H9 (cell line): ENCODE measurements around the gene GPR141. TPM values are rescaled to one million over a fixed set of nuclear protein-coding genes. Genes with fewer than 3 reads are reported as not detected.

ENCODE experiments used
- DNase-seq: peaks from one replicate; pipeline ENCODE4 v3.0.0-alpha.2; 2017
- H2AFZ ChIP-seq: one replicate; pipeline ENCODE4 v1.6.1; 2013; ENCODE audit warnings: mild to moderate bottlenecking, low read length, control low read depth, moderate library complexity
- H2AK5ac ChIP-seq: 2 replicates; pipeline ENCODE4 v1.6.1; 2013; ENCODE audit warnings: low read length, control low read depth, mixed read lengths; ENCODE audit not compliant: insufficient read length
- H2BK120ac ChIP-seq: one replicate; pipeline ENCODE4 v1.6.1; 2013; ENCODE audit warnings: low read depth, mild to moderate bottlenecking, low read length, control low read depth, inconsistent platforms; ENCODE audit not compliant: poor library complexity, severe bottlenecking
- H2BK12ac ChIP-seq: 2 replicates; pipeline ENCODE4 v1.6.1; 2013; ENCODE audit warnings: low read length, control low read depth, mixed read lengths, low read depth; ENCODE audit not compliant: insufficient read length
- H2BK15ac ChIP-seq: 2 replicates; pipeline ENCODE4 v1.6.1; 2013; ENCODE audit warnings: low read depth, low read length, control low read depth
- H2BK20ac ChIP-seq: one replicate; pipeline ENCODE4 v1.6.1; 2013; ENCODE audit warnings: low read depth, mild to moderate bottlenecking, low read length, control low read depth, inconsistent platforms; ENCODE audit not compliant: poor library complexity, severe bottlenecking
- H2BK5ac ChIP-seq: 2 replicates; pipeline ENCODE4 v1.6.1; 2013; ENCODE audit warnings: low read length, control low read depth, mixed read lengths; ENCODE audit not compliant: insufficient read length
- H3K14ac ChIP-seq: 2 replicates; pipeline ENCODE4 v1.6.1; 2013; ENCODE audit warnings: low read length, control low read depth; ENCODE audit not compliant: insufficient read depth
- H3K18ac ChIP-seq: 2 replicates; pipeline ENCODE4 v1.6.1; 2013; ENCODE audit warnings: low read depth, mild to moderate bottlenecking, mixed read lengths, low read length, control low read depth; ENCODE audit not compliant: insufficient read length
- H3K23ac ChIP-seq: 2 replicates; pipeline ENCODE4 v1.6.1; 2013; ENCODE audit warnings: low read length, control low read depth, mixed read lengths, low read depth; ENCODE audit not compliant: insufficient read length
- H3K23me2 ChIP-seq: 2 replicates; pipeline ENCODE4 v1.6.1; 2013; ENCODE audit warnings: low read depth, mild to moderate bottlenecking, mixed read lengths, low read length, control low read depth; ENCODE audit not compliant: insufficient read length, poor library complexity, severe bottlenecking
- H3K27ac ChIP-seq: 2 replicates; pipeline ENCODE4 v1.5.1; 2013; ENCODE audit warnings: low read length, control low read depth, mixed read lengths, low read depth; ENCODE audit not compliant: insufficient read length
- H3K27me3 ChIP-seq: 2 replicates; pipeline ENCODE4 v1.6.1; 2013; ENCODE audit warnings: low read length, control low read depth, inconsistent platforms; ENCODE audit not compliant: insufficient read depth
- H3K4ac ChIP-seq: 2 replicates; pipeline ENCODE4 v1.6.1; 2013; ENCODE audit warnings: low read depth, mild to moderate bottlenecking, control low read depth, inconsistent platforms, low read length, moderate library complexity
- H3K4me1 ChIP-seq: 2 replicates; pipeline ENCODE4 v1.6.1; 2013; ENCODE audit warnings: low read length, control low read depth, inconsistent platforms; ENCODE audit not compliant: insufficient read depth
- H3K4me2 ChIP-seq: 2 replicates; pipeline ENCODE4 v1.6.1; 2013; ENCODE audit warnings: low read length, control low read depth, mixed read lengths; ENCODE audit not compliant: insufficient read length, insufficient read depth
- H3K56ac ChIP-seq: 2 replicates; pipeline ENCODE4 v1.6.1; 2013; ENCODE audit warnings: low read depth, mild to moderate bottlenecking, mixed read lengths, low read length, control low read depth; ENCODE audit not compliant: insufficient read length
- H3K79me1 ChIP-seq: 2 replicates; pipeline ENCODE4 v1.6.1; 2013; ENCODE audit warnings: low read depth, mild to moderate bottlenecking, moderate library complexity, low read length, control low read depth, inconsistent platforms; ENCODE audit not compliant: insufficient read depth, poor library complexity, severe bottlenecking
- H3K79me2 ChIP-seq: 2 replicates; pipeline ENCODE4 v1.6.1; 2013; ENCODE audit warnings: low read length, control low read depth, inconsistent platforms; ENCODE audit not compliant: insufficient read depth
- H3K9ac ChIP-seq: 2 replicates; pipeline ENCODE4 v1.6.1; 2013; ENCODE audit warnings: low read length, control low read depth, mixed read lengths; ENCODE audit not compliant: insufficient read length; ENCODE audit errors: extremely low read depth
- H3K9me3 ChIP-seq: one replicate; pipeline ENCODE4 v1.6.1; 2013; ENCODE audit warnings: low read depth, low read length, inconsistent platforms; ENCODE audit not compliant: control insufficient read depth
- H3T11ph ChIP-seq: one replicate; pipeline ENCODE4 v1.6.1; 2013; ENCODE audit warnings: mild to moderate bottlenecking, low read length, control low read depth, inconsistent platforms
- H4K20me1 ChIP-seq: one replicate; pipeline ENCODE4 v1.6.1; 2013; ENCODE audit not compliant: control insufficient read depth, insufficient read length, insufficient read depth
- H4K5ac ChIP-seq: 2 replicates; pipeline ENCODE4 v1.6.1; 2013; ENCODE audit warnings: low read depth, mild to moderate bottlenecking, mixed read lengths, low read length, control low read depth; ENCODE audit not compliant: insufficient read length
- H4K8ac ChIP-seq: replicated peaks from 2 replicates; pipeline ENCODE4 v1.6.1; 2013; ENCODE audit warnings: low read length, control low read depth, mixed read lengths, low read depth; ENCODE audit not compliant: insufficient read length
- H4K91ac ChIP-seq: 2 replicates; pipeline ENCODE4 v1.6.1; 2013; ENCODE audit warnings: low read depth, mild to moderate bottlenecking, moderate library complexity, mixed read lengths, low read length, control low read depth; ENCODE audit not compliant: insufficient read length
- H3K27ac Mint-ChIP-seq, 3 experiments: 2 replicates in 2 of 3; 3 replicates in 1 of 3; pipeline ENCODE4 v1.8.0; 2020 to 2021; ENCODE audit warnings: mixed read lengths in 3 of 3, mild to moderate bottlenecking in 1 of 3, moderate library complexity in 1 of 3
- H3K27me3 Mint-ChIP-seq: 2 replicates; pipeline ENCODE4 v1.8.0; 2021; ENCODE audit warnings: low read depth, mild to moderate bottlenecking, moderate library complexity, mixed read lengths
- H3K36me3 Mint-ChIP-seq, 3 experiments: 2 replicates in 2 of 3; 3 replicates in 1 of 3; pipeline ENCODE4 v1.8.0; 2020 to 2021; ENCODE audit warnings: low read depth in 3 of 3, mixed read lengths in 3 of 3; ENCODE audit not compliant: insufficient read depth in 1 of 3
- H3K4me1 Mint-ChIP-seq, 2 experiments: 2 replicates each; pipeline ENCODE4 v1.8.0; 2020; ENCODE audit warnings: mixed read lengths in 2 of 2
- H3K4me3 Mint-ChIP-seq, 2 experiments: 2 replicates in 1 of 2; 3 replicates in 1 of 2; pipeline ENCODE4 v1.8.0; 2020 to 2021; ENCODE audit warnings: mild to moderate bottlenecking in 2 of 2, mixed read lengths in 2 of 2, moderate library complexity in 1 of 2
- H3K9me3 Mint-ChIP-seq, 2 experiments: 2 replicates in 1 of 2; 3 replicates in 1 of 2; pipeline ENCODE4 v1.8.0; 2020; ENCODE audit warnings: mild to moderate bottlenecking in 2 of 2, mixed read lengths in 2 of 2, moderate library complexity in 1 of 2
- WGBS: extraction: QIAGEN DNeasy Blood & Tissue Kit; methylation state at CpG from one replicate; pipeline ENCODE4 v1.1.7; 2013; ENCODE audit warnings: missing lambda C conversion rate, low lambda C conversion rate, mixed read lengths; ENCODE audit not compliant: insufficient read length; ENCODE audit errors: extremely low coverage; 5-methylcytosine and 5-hydroxymethylcytosine counted together
- total RNA-seq: library from RNA; stranded (reverse); gene quantifications from 2 replicates; pipeline ENCODE4 v1.2.1, GENCODE V29; 2021
- TF ChIP-seq, protein P1 (sequence below): fragments of 200-600 bp; sonication (generic); conservative IDR thresholded peaks from 3 replicates; pipeline ENCODE4 v1.8.0; 2021; ENCODE audit warnings: antibody characterized with exemption, mild to moderate bottlenecking

Gene GPR141
- total RNA-seq, 1 experiment from 2014 or later = 0.50 TPM

- H3K4me2 ChIP-seq = no peak overlapping the region
- Mint-ChIP-seq H3K27ac (no peak overlapping the region), H3K36me3 (no peaks in the 10 kb centered on the region; a peak in 2 of 7 replicates), H3K9me3 (no peaks in the 10 kb centered on the region; a peak in 1 of 5 replicates), H3K4me1 (peaks cover 5 to 11% of the 10 kb centered on the region in 2 experiments; a peak in 3 of 4 replicates), H3K4me3 (no peak overlapping the region), H3K27me3 (peaks cover 2% of the 10 kb centered on the region; the same call in 1 of the 2 replicates)
- H3K14ac ChIP-seq = no peak overlapping the region
- H4K91ac ChIP-seq = no peak overlapping the region
- no peaks in the 10 kb centered on the region for H3K9me3 ChIP-seq
- H2BK5ac ChIP-seq = no peak overlapping the region
- H3K4ac ChIP-seq = no peak overlapping the region
- no peak overlapping the region for H2BK12ac ChIP-seq
- no peaks in the 10 kb centered on the region for H3K27me3 ChIP-seq
- H4K5ac ChIP-seq = no peak overlapping the region
- no peaks in the 10 kb centered on the region for H3K79me1 ChIP-seq
- no peak overlapping the region for H2BK15ac ChIP-seq
- H4K8ac ChIP-seq = no peak overlapping the region
- no peaks in the 10 kb centered on the region; the same call in 1 of the 2 replicates for H3K4me1 ChIP-seq
- no peak overlapping the region for H3K27ac ChIP-seq
- no peak overlapping the region for H3K23ac ChIP-seq
- H2BK120ac ChIP-seq = no peak overlapping the region
- no peak overlapping the region for H3T11ph ChIP-seq
- H2AK5ac ChIP-seq = no peak overlapping the region
- H2AFZ ChIP-seq = no peak overlapping the region
- H3K79me2 ChIP-seq = no peaks in the 10 kb centered on the region
- H3K9ac ChIP-seq = no peak overlapping the region
- WGBS = no CpG with 5 or more reads among the region's 1 CpG
- DNase-seq = no peak
- no peaks in the 10 kb centered on the region for H3K23me2 ChIP-seq
- TF ChIP-seq, protein P1, sequence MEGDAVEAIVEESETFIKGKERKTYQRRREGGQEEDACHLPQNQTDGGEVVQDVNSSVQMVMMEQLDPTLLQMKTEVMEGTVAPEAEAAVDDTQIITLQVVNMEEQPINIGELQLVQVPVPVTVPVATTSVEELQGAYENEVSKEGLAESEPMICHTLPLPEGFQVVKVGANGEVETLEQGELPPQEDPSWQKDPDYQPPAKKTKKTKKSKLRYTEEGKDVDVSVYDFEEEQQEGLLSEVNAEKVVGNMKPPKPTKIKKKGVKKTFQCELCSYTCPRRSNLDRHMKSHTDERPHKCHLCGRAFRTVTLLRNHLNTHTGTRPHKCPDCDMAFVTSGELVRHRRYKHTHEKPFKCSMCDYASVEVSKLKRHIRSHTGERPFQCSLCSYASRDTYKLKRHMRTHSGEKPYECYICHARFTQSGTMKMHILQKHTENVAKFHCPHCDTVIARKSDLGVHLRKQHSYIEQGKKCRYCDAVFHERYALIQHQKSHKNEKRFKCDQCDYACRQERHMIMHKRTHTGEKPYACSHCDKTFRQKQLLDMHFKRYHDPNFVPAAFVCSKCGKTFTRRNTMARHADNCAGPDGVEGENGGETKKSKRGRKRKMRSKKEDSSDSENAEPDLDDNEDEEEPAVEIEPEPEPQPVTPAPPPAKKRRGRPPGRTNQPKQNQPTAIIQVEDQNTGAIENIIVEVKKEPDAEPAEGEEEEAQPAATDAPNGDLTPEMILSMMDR = no peak
- H3K56ac ChIP-seq = no peak overlapping the region
- H4K20me1 ChIP-seq = no peaks in the 10 kb centered on the region
- H3K18ac ChIP-seq = no peak overlapping the region
- H2BK20ac ChIP-seq = no peak overlapping the region
Observed at GRCh38 chr7:37719077-37719476, 35.5 kb downstream of the GPR141 start.
